Activated naive CD4-positive, alpha-beta T cell treated with anti-CD3 and anti-CD28 coated beads, Interleukin-2, amount 50 U/mL, for 16 hours (primary cell): ENCODE results near the gene EIF4G3.
A peak's percentile ranks its signal among the peaks of the same experiment; 100 is the strongest.
"Not testable (repeated sequence)": the region's sequence is repeated elsewhere in the genome, so short reads cannot be mapped to it uniquely, and the experiment has no call there.

Experiments used
- DNase-seq: peaks from one replicate; pipeline ENCODE4 v3.0.0-alpha.2; 2020

EIF4G3 gene

DNA sequence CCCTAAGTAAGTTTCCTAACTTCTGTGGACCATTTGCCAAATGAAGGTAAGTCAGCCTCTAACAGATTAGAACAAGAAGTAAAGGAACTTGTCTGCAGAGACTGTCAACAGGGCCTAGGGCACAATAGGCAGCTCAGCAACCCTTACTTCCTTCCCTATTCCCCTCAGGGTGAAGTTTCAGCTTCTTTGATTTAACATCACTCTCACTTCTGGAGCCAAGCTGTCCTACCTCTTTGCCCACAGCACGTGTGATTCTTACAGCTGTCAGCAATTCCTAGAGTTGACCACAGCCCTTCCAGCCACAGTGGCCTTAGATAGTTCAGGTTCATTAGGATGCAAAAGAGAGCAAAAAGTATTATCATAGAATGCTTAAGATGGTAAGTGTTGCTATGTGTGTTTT, 7.6 kb upstream of the EIF4G3 start:
- DNase-seq = no peak

DNA sequence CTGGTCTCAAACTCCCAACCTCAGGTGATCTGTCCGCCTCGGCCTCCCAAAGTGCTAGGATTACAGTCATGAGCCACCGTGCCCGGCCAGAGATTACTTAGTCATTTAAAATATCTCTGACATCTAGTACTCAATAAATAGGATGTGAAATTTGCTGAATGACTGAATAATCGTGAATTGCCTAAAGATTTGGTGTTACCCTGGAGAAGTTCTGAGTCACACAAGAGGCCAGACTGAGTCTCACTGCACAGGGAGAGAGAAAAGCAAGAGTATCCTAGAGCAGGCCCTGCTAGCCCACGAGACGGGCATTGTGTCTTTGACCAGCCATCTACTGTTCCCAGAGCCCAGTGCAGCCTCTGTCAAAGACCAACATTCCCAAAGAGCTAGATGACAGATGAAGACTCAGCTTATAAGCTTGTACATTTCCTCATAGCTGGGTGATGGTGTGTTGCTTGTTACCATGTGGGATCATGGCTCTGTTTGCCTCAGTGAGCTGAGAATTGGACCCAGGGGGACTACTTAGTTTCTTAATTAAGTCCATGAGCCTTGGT, 5.6 kb upstream of the EIF4G3 start:
- DNase-seq = no peak

GRCh38 chr1:21178271-21178670, 1.6 kb upstream of the EIF4G3 start:
- not testable (repeated sequence) for DNase-seq

- DNase-seq = peak; percentile 51
Observed at GRCh38 chr1:21175670-21176581, 771 bp downstream of the EIF4G3 start.

DNA sequence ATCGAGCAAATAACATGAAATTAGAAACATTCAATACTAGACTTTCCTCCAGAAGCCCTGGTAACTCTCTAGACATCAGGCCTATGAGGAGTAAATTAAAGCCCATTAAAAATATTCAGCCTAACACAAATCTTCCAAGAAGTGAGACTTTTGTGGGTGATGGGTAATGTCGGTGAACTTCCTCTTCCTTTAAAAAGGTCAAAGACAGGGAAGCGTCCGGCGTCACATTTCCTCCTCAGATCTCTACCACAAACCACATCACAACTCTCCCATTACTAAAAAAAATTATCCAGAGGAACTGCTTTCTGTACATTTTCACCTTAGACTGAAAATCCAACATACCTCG, 1.4 kb downstream of the EIF4G3 start:
- no peak for DNase-seq

GRCh38 chr1:21174654-21175323, 1.9 kb downstream of the EIF4G3 start:
- DNase-seq = no peak

- DNase-seq = no peak
Observed at GRCh38 chr1:21174230-21174629, 2.5 kb downstream of the EIF4G3 start.

DNA sequence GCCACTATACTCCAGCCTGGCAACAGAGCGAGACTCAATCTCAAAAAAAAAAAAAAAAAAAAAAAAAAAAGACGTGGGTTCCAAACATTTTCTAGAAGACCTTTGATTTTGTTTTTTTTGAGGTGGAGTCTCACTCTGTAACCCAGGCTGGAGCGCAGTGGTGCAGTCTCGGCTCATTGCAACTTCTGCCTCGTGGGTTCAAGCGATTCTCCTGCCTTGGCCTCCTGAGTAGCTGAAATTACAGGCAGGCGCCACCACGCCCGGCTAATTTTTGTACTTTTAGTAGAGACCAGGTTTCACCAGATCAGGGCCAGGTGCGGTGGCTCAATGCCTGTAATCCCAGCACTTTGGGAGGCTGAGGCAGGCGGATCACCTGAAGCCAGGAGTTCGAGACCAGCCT, 3.6 kb downstream of the EIF4G3 start:
- not testable (repeated sequence) for DNase-seq

- DNase-seq = not testable (repeated sequence)
Observed at GRCh38 chr1:21170837-21171236, 5.9 kb downstream of the EIF4G3 start.

GRCh38 chr1:21168444-21168843, 8.3 kb downstream of the EIF4G3 start:
- DNase-seq = no peak

- DNase-seq = no peak
Observed at GRCh38 chr1:21165646-21166045, 11.1 kb downstream of the EIF4G3 start.

DNA sequence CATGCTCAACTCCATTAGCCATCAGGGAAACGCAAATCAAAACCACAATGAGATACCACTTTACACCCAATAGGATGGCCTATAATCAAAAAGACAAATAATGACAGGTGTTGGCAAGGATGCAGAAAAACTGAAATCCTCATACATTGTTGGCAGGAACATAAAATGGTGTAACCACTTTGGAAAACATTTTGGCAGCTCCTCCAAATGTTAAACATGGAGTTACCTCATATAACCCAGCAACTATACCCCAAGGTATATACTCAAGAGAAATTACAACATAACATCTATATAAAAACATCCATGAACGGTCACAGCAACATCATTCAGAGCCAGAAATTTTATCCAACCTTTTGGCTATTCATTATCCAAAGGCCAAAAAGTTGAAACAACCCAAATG, 11.6 kb downstream of the EIF4G3 start:
- DNase-seq = no peak

GRCh38 chr1:21164266-21164665, 12.4 kb downstream of the EIF4G3 start:
- no peak for DNase-seq

DNA sequence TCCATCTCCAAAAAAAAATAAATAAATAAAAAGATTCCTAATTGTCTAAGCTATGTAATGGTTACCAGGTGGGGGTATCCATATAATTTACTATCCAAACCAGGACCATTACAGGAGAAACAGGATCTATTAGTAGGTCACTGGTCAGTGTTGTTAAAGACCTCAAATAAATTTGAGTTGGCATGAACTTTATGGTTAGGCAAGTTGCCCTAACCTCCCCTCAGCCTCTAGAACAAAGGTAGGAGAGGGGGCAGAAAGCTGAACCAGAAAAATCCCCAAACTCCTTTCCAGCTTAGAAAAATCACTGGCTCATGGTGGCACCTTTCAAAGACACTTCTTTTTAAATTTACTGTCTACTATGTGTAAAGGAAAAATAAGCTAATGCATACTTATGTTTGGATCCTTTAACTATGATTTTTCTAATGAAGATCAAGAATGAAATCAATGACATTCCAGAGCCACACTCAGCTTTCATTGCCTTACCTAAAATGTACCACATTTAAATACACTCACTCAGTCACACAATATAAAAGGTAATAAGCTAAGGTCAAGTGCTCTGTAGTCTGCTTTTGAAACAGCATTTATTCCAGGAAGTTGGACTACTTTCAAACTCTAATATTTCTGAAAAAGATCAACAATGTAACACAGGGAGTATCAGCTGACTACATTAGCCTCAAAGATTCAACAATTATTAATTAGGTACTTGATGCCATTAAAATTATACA, 13.8 kb downstream of the EIF4G3 start:
- DNase-seq = no peak

DNA sequence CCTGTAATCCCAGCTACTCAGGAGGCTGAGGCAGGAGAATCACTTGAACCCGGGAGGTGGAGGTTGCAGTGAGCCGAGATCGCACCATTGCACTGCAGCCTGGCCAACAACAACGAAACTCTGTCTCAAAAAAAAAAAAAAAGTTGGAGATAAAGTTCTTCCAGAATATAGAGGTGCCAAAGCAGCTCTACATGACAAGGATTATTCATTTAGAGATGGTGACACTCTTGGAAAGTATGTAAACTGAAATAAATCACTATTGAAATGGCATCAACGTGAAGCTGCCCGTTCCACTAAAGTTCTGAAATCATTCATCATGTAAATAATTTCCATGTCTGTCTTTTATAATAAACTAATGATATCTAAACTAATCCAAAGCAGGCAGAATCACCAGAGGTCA, 14.9 kb downstream of the EIF4G3 start:
- no peak for DNase-seq

- no peak for DNase-seq
Observed at GRCh38 chr1:21160263-21160796, 16.4 kb downstream of the EIF4G3 start.

GRCh38 chr1:21157868-21158267, 18.8 kb downstream of the EIF4G3 start:
- DNase-seq = no peak

- DNase-seq = no peak
Observed at GRCh38 chr1:21157054-21157453, 19.6 kb downstream of the EIF4G3 start.

DNA sequence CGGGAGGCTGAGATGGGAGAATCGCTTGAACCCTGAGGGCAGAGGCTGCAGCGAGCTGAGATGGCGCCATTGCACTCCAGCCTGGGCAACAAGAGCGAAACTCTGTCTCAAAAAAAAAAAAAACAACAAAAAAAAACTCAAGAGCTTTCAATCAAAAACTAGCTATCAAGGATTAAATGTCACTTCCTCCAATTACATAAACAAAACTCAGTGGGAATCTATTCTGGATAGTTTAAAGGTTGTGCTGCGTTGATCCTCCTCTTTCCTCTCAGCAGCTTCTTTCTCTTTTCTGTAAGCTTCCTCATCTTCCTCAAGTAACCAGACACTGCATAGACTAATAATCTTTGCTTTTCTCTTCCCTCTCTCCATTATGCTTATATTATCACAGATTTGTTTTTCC, 20.7 kb downstream of the EIF4G3 start:
- no peak for DNase-seq

DNA sequence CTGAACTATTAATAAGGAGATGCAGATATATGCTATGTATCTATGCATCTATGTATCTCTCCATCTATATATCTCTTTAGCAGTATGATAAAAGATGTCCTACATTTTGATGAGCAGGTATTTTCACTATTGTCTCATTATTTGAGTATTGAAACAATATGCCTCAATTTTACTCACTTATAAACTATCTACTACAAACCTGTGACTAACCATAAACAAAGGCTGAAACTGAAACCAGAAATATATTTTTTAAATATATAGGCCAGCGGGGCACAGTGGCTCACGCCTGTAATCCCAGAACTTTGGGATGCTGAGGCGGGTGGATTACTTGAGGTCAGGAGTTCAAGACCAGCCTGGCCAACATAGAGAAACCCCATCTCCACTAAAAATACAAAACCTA, 22.0 kb downstream of the EIF4G3 start:
- DNase-seq = no peak

DNA sequence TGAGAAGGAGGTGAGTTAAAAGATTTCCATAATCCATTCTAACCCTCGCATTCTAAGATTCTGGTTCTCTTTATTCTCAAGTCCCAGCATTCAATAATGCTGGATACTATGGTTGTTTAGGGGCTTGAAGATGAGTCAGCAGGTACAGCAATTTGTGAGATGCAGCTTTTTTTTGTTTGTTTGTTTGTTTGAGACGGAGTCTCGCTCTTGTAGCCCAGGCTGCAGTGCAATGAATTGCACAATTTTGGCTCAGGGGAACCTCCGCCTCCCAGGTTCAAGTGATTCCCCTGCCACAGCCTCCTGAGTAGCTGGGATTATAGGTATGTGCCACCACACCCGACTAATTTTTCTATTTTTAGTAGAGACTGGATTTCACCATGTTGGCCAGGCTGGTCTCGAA, 23.3 kb downstream of the EIF4G3 start:
- DNase-seq = no peak

DNA sequence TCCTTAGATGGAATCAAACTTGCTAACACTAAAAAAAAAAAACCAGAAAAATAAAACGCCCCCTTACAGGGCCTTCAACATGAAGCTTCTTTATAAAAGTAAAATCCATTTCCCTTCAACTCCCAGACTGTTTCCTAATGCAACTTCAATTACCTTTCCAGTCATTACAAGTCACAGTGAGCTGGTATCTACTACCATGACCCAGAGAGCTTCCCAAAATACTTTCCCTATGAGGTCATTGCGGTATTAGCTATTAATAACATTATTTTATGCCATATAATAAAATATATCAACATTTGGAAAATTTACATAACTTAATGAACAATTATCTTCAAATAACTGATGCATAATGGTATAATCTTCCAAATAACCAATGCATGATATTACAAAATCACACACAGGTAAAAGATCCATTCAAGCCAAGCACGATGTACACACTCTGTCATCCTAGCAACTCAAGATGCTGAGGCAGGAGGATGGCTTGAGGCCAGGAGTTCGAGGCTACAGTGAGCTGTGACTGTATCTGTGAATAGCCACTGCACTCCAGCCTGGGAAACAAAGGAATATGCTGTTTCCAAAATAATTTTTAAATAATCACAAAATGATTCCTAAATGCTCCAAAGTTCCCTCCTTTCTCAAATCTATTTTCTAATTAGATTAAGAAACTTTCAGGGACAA, 24.1 kb downstream of the EIF4G3 start:
- DNase-seq = no peak
